Stimulated activated CD8-positive, alpha-beta memory T cell treated with anti-CD3 and anti-CD28 coated beads, Interleukin-12 subunit alpha, Interleukin-12 subunit beta, amount 100 ng/mL, for 1 hour (primary cell): ENCODE results near the gene MTRF1.
"Not testable (repeated sequence)": the region's sequence is repeated elsewhere in the genome, so short reads cannot be mapped to it uniquely, and the experiment has no call there.

Source experiments
- DNase-seq: peaks from one replicate; pipeline ENCODE4 v3.0.0-alpha.2; 2020; ENCODE audit warnings: low read depth

The MTRF1 gene

GRCh38 chr13:41222259-41222852 is 41.0 kb downstream of the MTRF1 start:
- DNase-seq = peak; percentile 14

- no peak for DNase-seq
These were observed 43.0 kb downstream of the MTRF1 start for GRCh38 chr13:41220401-41220800.

- no peak for DNase-seq
These were observed 47.2 kb downstream of the MTRF1 start for GRCh38 chr13:41216160-41216559.

GRCh38 chr13:41213919-41214318 is 49.5 kb downstream of the MTRF1 start:
- no peak for DNase-seq

GRCh38 chr13:41213316-41213715 is 50.1 kb downstream of the MTRF1 start:
- no peak for DNase-seq

GRCh38 chr13:41212881-41213280 is 50.5 kb downstream of the MTRF1 start:
- no peak for DNase-seq

GRCh38 chr13:41211062-41211461 is 52.3 kb downstream of the MTRF1 start:
- DNase-seq = no peak

- no peak for DNase-seq
These were observed 56.9 kb downstream of the MTRF1 start for GRCh38 chr13:41206467-41206866.

GRCh38 chr13:41203810-41204209 is 59.6 kb downstream of the MTRF1 start:
- no peak for DNase-seq

GRCh38 chr13:41200126-41200525 is 63.2 kb downstream of the MTRF1 start:
- no peak for DNase-seq

- no peak for DNase-seq
These were observed 63.9 kb downstream of the MTRF1 start for GRCh38 chr13:41199526-41199925.

GRCh38 chr13:41199079-41199478 is 64.3 kb downstream of the MTRF1 start:
- no peak for DNase-seq

- no peak for DNase-seq
These were observed 66.8 kb downstream of the MTRF1 start for GRCh38 chr13:41196620-41197019.

- DNase-seq = no peak
These were observed 67.4 kb downstream of the MTRF1 start for GRCh38 chr13:41196011-41196410.

- peak; percentile 82 for DNase-seq
These were observed 69.2 kb downstream of the MTRF1 start, which contains the start of gene KBTBD7 for GRCh38 chr13:41193919-41194824. Gene KBTBD7, minus strand, starts transcription at chr13:41194569. Its CDS starts 312 bp downstream, at chr13:41194257.

GRCh38 chr13:41193469-41193868 is 69.9 kb downstream of the MTRF1 start:
- no peak for DNase-seq

- DNase-seq = no peak
These were observed 74.8 kb downstream of the MTRF1 start for GRCh38 chr13:41188584-41188983.

- no peak for DNase-seq
These were observed 76.9 kb downstream of the MTRF1 start for GRCh38 chr13:41186481-41186880.

- DNase-seq = no peak
These were observed 81.1 kb downstream of the MTRF1 start for GRCh38 chr13:41182231-41182630.

- no peak for DNase-seq
These were observed 83.7 kb downstream of the MTRF1 start for GRCh38 chr13:41179593-41180250.

- no peak for DNase-seq
These were observed 85.3 kb downstream of the MTRF1 start for GRCh38 chr13:41178040-41178439.

- DNase-seq = no peak
These were observed 85.8 kb downstream of the MTRF1 start for GRCh38 chr13:41177616-41178015.

- DNase-seq = not testable (repeated sequence)
These were observed 87.8 kb downstream of the MTRF1 start for GRCh38 chr13:41175576-41175975.
